ENCODE data around the gene URB2.
"Not testable (repeated sequence)": the region's sequence is repeated elsewhere in the genome, so short reads cannot be mapped to it uniquely, and the experiment has no call there.

Gene URB2

GRCh38 chr1:229625915-229626831 lies at the start of gene URB2, which contains the start of gene TAF5L:
Gene URB2, plus strand, starts transcription at chr1:229626247. Its CDS starts 1,387 bp downstream, at chr1:229627634.
Gene TAF5L, minus strand, starts transcription at chr1:229626122. Its CDS starts 11,640 bp downstream, at chr1:229614482.
- DNase-seq, result peak; percentile 85

- DNase-seq, result no peak
Observed at GRCh38 chr1:229578168-229579058, 47.6 kb upstream of the URB2 start.

- DNase-seq, result peak; percentile 88
Observed at GRCh38 chr1:229579059-229579673, 46.9 kb upstream of the URB2 start.

GRCh38 chr1:229581485-229581884 lies 44.6 kb upstream of the URB2 start:
- no peak for DNase-seq

- no peak for DNase-seq
Observed at GRCh38 chr1:229582011-229582694, 43.9 kb upstream of the URB2 start.

GRCh38 chr1:229582715-229583114 lies 43.3 kb upstream of the URB2 start:
- DNase-seq, result no peak

GRCh38 chr1:229585338-229585737 lies 40.7 kb upstream of the URB2 start:
- no peak for DNase-seq

GRCh38 chr1:229590119-229590518 lies 35.9 kb upstream of the URB2 start:
- DNase-seq, result no peak

- no peak for DNase-seq
Observed at GRCh38 chr1:229593800-229594199, 32.2 kb upstream of the URB2 start.

GRCh38 chr1:229594227-229595008 lies 31.6 kb upstream of the URB2 start:
- DNase-seq, result no peak

- DNase-seq, result not testable (repeated sequence)
Observed at GRCh38 chr1:229595876-229596275, 30.2 kb upstream of the URB2 start.

GRCh38 chr1:229596925-229597699 lies 28.9 kb upstream of the URB2 start:
- DNase-seq, result no peak

GRCh38 chr1:229597877-229598276 lies 28.2 kb upstream of the URB2 start:
- no peak for DNase-seq

GRCh38 chr1:229599218-229599954 lies 26.7 kb upstream of the URB2 start:
- no peak for DNase-seq

GRCh38 chr1:229600229-229600628 lies 25.8 kb upstream of the URB2 start:
- DNase-seq, result no peak

- DNase-seq, result no peak
Observed at GRCh38 chr1:229603371-229604005, 22.6 kb upstream of the URB2 start.

GRCh38 chr1:229607370-229607769 lies 18.7 kb upstream of the URB2 start:
- DNase-seq, result no peak

GRCh38 chr1:229608590-229608989 lies 17.5 kb upstream of the URB2 start:
- DNase-seq, result no peak

GRCh38 chr1:229613938-229614337 lies 12.1 kb upstream of the URB2 start:
- no peak for DNase-seq

- DNase-seq, result no peak
Observed at GRCh38 chr1:229614701-229615100, 11.3 kb upstream of the URB2 start.

Measured in NCI-H1092 (cell line).